Vagina (tissue), 2 donors: Measurements from ENCODE around the gene UQCC3.

Experiments used
- CTCF ChIP-seq, 3 experiments: fragments of 450-650 bp in 2 of 3; fragments of 200-600 bp in 1 of 3; sonication (generic) in 1 of 3; IDR thresholded peaks; one replicate each; pipeline ENCODE4 v1.5.1; 2017 to 2019; ENCODE audit warnings: antibody characterized with exemption in 3 of 3, mild to moderate bottlenecking in 2 of 3, moderate library complexity in 2 of 3
- POLR2A ChIP-seq, 2 donors: fragments of 450-650 bp; IDR thresholded peaks; one replicate each; pipeline ENCODE4 v1.6.1; 2017; ENCODE audit warnings: antibody characterized with exemption in 2 of 2, mild to moderate bottlenecking in 2 of 2, moderate library complexity in 2 of 2
- POLR2AphosphoS5 ChIP-seq, 2 donors: sonication (generic); formaldehyde crosslinking; IDR thresholded peaks; one replicate each; pipeline ENCODE4 v1.9.0; 2017; ENCODE audit warnings: antibody characterized with exemption in 2 of 2, mild to moderate bottlenecking in 2 of 2, low read depth in 1 of 2; ENCODE audit not compliant: insufficient read depth in 1 of 2

GRCh38 chr11:62712276-62712812 is 40.9 kb downstream of the UQCC3 start:
- TF ChIP-seq POLR2AphosphoS5 (IDR thresholded peaks at IDR 0.05; ENCODE audit: insufficient read depth in 1 of 2, low read depth in 1 of 2), result no peak
- no peak for TF ChIP-seq CTCF (IDR thresholded peaks at IDR 0.05)
- no peak for TF ChIP-seq POLR2A (IDR thresholded peaks at IDR 0.05)
